Neutrophil (primary cell): ENCODE data around the gene DHCR24.
A peak's percentile ranks its signal among the peaks of the same experiment; 100 is the strongest.
"Not testable (repeated sequence)": the region's sequence is repeated elsewhere in the genome, so short reads cannot be mapped to it uniquely, and the experiment has no call there.

Source experiments
- H3K27ac ChIP-seq: fragments of 200-600 bp; sonication (generic); 2 replicates; pipeline ENCODE4 v1.5.1; 2016; ENCODE audit warnings: mild to moderate bottlenecking, moderate library complexity
- H3K27me3 ChIP-seq: fragments of 200-600 bp; sonication (generic); 2 replicates; pipeline ENCODE4 v1.6.0; 2016; ENCODE audit warnings: mild to moderate bottlenecking
- H3K36me3 ChIP-seq: fragments of 200-600 bp; sonication (generic); 2 replicates; pipeline ENCODE4 v1.5.1; 2017
- H3K4me1 ChIP-seq, 2 experiments: fragments of 200-600 bp in 1 of 2; sonication (generic) in 1 of 2; 1 replicate in 1 of 2; 2 replicates in 1 of 2; pipeline versions ENCODE4 v1.5.1 to v1.6.1; 2013 to 2016; ENCODE audit warnings: low read depth in 1 of 2, low read length in 1 of 2, mild to moderate bottlenecking in 1 of 2, moderate library complexity in 1 of 2; ENCODE audit not compliant: control insufficient read depth in 1 of 2, insufficient read depth in 1 of 2
- H3K4me3 ChIP-seq, 2 experiments: fragments of 200-600 bp in 1 of 2; sonication (generic) in 1 of 2; 1 replicate in 1 of 2; 2 replicates in 1 of 2; pipeline ENCODE4 v1.5.1; 2013 to 2016; ENCODE audit warnings: low read depth in 1 of 2, low read length in 1 of 2, mild to moderate bottlenecking in 1 of 2, moderate library complexity in 1 of 2
- H3K9me3 ChIP-seq: fragments of 200-600 bp; sonication (generic); 2 replicates; pipeline ENCODE4 v1.5.1; 2016
- TF ChIP-seq, protein P1 (sequence below): fragments of 200-600 bp; sonication (generic); IDR thresholded peaks from 2 replicates; pipeline ENCODE4 v1.5.1; 2016; ENCODE audit warnings: antibody characterized with exemption

The DHCR24 gene, protein sequence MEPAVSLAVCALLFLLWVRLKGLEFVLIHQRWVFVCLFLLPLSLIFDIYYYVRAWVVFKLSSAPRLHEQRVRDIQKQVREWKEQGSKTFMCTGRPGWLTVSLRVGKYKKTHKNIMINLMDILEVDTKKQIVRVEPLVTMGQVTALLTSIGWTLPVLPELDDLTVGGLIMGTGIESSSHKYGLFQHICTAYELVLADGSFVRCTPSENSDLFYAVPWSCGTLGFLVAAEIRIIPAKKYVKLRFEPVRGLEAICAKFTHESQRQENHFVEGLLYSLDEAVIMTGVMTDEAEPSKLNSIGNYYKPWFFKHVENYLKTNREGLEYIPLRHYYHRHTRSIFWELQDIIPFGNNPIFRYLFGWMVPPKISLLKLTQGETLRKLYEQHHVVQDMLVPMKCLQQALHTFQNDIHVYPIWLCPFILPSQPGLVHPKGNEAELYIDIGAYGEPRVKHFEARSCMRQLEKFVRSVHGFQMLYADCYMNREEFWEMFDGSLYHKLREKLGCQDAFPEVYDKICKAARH

DNA sequence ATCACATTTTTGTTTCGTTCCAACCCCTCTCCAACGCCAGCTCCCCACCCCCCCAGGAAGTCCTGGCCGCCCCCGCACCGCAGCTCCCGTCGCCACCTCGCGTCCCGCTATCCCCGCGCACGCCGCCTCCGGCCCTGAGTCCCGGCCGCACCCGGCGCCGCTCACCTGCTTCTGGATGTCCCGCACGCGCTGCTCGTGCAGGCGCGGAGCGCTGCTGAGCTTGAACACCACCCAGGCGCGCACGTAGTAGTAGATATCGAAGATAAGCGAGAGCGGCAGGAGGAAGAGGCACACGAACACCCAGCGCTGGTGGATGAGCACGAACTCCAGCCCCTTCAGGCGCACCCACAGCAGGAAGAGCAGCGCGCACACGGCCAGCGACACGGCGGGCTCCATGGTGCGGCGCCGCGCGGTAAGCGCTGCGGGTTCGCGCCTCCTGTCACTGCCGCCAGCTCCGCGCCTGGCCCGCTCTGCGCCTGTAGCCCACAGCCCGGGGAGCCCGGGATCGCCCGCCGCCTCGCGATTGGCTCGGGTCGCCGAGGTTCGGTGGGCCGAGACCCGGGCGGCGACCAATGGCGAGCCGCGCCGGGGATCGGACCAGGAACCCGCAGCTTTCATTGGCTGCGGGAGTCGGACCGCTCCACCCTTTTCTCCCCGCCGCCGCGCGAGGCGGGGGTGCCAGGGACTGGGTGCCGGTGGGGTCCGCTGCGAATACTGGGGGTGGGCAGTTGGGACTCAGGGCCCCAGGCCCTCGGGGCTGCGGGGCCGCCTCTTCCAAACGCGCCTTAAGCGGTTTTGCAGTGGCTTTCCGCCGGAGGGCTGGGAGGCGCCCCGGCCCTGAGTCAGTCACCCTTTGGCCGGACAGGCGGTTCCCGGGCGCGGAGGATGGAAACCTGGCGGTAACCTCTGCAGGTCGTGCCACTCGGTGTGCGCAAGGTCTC is at the start of gene DHCR24:
DHCR24 (minus strand) TSS at position 472 of the 941 bp plus-strand sequence; CDS start at position 396, 76 bp downstream.
- Histone ChIP-seq H3K27me3 (peaks cover 70% of the 10 kb centered on the region), H3K36me3 (no peaks in the 10 kb centered on the region), H3K4me3 (peak within 1 kb of the TSS; percentile 56 to 58), H3K9me3 (no peaks in the 10 kb centered on the region), H3K4me1 (peaks cover 15 to 23% of the 10 kb centered on the region in 2 experiments), H3K27ac (no peak within 1 kb of the TSS)
- TF ChIP-seq, protein P1, sequence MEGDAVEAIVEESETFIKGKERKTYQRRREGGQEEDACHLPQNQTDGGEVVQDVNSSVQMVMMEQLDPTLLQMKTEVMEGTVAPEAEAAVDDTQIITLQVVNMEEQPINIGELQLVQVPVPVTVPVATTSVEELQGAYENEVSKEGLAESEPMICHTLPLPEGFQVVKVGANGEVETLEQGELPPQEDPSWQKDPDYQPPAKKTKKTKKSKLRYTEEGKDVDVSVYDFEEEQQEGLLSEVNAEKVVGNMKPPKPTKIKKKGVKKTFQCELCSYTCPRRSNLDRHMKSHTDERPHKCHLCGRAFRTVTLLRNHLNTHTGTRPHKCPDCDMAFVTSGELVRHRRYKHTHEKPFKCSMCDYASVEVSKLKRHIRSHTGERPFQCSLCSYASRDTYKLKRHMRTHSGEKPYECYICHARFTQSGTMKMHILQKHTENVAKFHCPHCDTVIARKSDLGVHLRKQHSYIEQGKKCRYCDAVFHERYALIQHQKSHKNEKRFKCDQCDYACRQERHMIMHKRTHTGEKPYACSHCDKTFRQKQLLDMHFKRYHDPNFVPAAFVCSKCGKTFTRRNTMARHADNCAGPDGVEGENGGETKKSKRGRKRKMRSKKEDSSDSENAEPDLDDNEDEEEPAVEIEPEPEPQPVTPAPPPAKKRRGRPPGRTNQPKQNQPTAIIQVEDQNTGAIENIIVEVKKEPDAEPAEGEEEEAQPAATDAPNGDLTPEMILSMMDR = no peak

- H3K36me3 ChIP-seq = no peaks in the 10 kb centered on the region
- no peak overlapping the region for H3K4me3 ChIP-seq
Measured at GRCh38 chr1:54936791-54937190, 49.8 kb upstream of the DHCR24 start.

GRCh38 chr1:54934869-54935268 is 47.9 kb upstream of the DHCR24 start:
- H3K9me3 ChIP-seq = no peaks in the 10 kb centered on the region
- H3K27ac ChIP-seq = no peak overlapping the region
- peaks cover 14% of the 10 kb centered on the region for H3K27me3 ChIP-seq
- TF ChIP-seq, protein P1 = no peak
- H3K36me3 ChIP-seq = no peaks in the 10 kb centered on the region
- H3K4me3 ChIP-seq = no peak overlapping the region
- no peaks in the 10 kb centered on the region for H3K4me1 ChIP-seq

More at GRCh38 chr1:54936791-54937190, 49.8 kb upstream of the DHCR24 start:
- TF ChIP-seq, protein P1 = no peak
- Histone ChIP-seq H3K4me1 (no peaks in the 10 kb centered on the region), H3K27ac (no peak overlapping the region), H3K9me3 (no peaks in the 10 kb centered on the region), H3K27me3 (peaks cover 14% of the 10 kb centered on the region)

- H3K4me3 ChIP-seq, H3K4me1 ChIP-seq, H3K27ac ChIP-seq, H3K9me3 ChIP-seq, H3K36me3 ChIP-seq: not testable (repeated sequence)
- peaks cover 14% of the 10 kb centered on the region for H3K27me3 ChIP-seq
Measured at GRCh38 chr1:54934081-54934480, 47.1 kb upstream of the DHCR24 start.

- no peak overlapping the region for H3K27ac ChIP-seq
- TF ChIP-seq, protein P1 = no peak
- no peaks in the 10 kb centered on the region for H3K27me3 ChIP-seq
- H3K36me3 ChIP-seq = no peaks in the 10 kb centered on the region
- no peaks in the 10 kb centered on the region for H3K9me3 ChIP-seq
- H3K4me3 ChIP-seq = no peak overlapping the region
- no peaks in the 10 kb centered on the region for H3K4me1 ChIP-seq
Measured at GRCh38 chr1:54931275-54931840, 44.4 kb upstream of the DHCR24 start.
